ENCODE data around the gene EIF2S2.

DNA sequence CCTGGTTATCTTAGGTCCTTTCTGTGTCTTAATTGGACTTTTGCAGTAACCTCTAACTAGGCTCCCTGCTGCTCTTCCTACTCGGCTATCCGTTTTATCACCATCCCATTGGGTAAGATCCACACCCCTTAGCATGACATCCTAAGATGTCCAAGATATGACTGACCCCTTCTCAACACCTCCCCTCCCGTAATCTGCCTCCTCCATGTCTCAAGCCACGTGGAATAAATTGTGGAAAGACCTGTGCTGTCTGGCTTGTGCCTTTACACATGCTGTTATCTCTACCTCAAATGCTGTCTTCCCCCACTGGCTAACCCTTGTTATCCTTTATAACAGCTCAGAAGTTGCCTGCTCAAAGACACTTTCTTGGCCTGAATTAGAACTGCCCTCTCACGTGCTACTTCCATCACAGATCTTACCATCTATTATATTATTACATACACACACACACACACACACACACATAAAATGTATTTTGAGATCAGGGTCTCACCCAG, 26.5 kb downstream of the EIF2S2 start:
- no peak for TF ChIP-seq YY2 (tag by site-specific recombination; IDR thresholded peaks at IDR 0.05)
- no peak for TF ChIP-seq ZNF558 (tag by site-specific recombination; IDR thresholded peaks at IDR 0.05)
- TF ChIP-seq, protein P1, sequence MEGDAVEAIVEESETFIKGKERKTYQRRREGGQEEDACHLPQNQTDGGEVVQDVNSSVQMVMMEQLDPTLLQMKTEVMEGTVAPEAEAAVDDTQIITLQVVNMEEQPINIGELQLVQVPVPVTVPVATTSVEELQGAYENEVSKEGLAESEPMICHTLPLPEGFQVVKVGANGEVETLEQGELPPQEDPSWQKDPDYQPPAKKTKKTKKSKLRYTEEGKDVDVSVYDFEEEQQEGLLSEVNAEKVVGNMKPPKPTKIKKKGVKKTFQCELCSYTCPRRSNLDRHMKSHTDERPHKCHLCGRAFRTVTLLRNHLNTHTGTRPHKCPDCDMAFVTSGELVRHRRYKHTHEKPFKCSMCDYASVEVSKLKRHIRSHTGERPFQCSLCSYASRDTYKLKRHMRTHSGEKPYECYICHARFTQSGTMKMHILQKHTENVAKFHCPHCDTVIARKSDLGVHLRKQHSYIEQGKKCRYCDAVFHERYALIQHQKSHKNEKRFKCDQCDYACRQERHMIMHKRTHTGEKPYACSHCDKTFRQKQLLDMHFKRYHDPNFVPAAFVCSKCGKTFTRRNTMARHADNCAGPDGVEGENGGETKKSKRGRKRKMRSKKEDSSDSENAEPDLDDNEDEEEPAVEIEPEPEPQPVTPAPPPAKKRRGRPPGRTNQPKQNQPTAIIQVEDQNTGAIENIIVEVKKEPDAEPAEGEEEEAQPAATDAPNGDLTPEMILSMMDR (tag by site-specific recombination; IDR thresholded peaks at IDR 0.05) = no peak
- TF ChIP-seq, protein P2, sequence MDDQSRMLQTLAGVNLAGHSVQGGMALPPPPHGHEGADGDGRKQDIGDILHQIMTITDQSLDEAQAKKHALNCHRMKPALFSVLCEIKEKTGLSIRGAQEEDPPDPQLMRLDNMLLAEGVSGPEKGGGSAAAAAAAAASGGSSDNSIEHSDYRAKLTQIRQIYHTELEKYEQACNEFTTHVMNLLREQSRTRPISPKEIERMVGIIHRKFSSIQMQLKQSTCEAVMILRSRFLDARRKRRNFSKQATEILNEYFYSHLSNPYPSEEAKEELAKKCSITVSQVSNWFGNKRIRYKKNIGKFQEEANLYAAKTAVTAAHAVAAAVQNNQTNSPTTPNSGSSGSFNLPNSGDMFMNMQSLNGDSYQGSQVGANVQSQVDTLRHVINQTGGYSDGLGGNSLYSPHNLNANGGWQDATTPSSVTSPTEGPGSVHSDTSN (CRISPR knock-in tag; IDR thresholded peaks at IDR 0.05) = no peak
- TF ChIP-seq, protein P3, sequence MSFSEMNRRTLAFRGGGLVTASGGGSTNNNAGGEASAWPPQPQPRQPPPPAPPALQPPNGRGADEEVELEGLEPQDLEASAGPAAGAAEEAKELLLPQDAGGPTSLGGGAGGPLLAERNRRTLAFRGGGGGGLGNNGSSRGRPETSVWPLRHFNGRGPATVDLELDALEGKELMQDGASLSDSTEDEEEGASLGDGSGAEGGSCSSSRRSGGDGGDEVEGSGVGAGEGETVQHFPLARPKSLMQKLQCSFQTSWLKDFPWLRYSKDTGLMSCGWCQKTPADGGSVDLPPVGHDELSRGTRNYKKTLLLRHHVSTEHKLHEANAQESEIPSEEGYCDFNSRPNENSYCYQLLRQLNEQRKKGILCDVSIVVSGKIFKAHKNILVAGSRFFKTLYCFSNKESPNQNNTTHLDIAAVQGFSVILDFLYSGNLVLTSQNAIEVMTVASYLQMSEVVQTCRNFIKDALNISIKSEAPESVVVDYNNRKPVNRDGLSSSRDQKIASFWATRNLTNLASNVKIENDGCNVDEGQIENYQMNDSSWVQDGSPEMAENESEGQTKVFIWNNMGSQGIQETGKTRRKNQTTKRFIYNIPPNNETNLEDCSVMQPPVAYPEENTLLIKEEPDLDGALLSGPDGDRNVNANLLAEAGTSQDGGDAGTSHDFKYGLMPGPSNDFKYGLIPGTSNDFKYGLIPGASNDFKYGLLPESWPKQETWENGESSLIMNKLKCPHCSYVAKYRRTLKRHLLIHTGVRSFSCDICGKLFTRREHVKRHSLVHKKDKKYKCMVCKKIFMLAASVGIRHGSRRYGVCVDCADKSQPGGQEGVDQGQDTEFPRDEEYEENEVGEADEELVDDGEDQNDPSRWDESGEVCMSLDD (tag by site-specific recombination; IDR thresholded peaks at IDR 0.05) = no peak
- TF ChIP-seq, protein P4, sequence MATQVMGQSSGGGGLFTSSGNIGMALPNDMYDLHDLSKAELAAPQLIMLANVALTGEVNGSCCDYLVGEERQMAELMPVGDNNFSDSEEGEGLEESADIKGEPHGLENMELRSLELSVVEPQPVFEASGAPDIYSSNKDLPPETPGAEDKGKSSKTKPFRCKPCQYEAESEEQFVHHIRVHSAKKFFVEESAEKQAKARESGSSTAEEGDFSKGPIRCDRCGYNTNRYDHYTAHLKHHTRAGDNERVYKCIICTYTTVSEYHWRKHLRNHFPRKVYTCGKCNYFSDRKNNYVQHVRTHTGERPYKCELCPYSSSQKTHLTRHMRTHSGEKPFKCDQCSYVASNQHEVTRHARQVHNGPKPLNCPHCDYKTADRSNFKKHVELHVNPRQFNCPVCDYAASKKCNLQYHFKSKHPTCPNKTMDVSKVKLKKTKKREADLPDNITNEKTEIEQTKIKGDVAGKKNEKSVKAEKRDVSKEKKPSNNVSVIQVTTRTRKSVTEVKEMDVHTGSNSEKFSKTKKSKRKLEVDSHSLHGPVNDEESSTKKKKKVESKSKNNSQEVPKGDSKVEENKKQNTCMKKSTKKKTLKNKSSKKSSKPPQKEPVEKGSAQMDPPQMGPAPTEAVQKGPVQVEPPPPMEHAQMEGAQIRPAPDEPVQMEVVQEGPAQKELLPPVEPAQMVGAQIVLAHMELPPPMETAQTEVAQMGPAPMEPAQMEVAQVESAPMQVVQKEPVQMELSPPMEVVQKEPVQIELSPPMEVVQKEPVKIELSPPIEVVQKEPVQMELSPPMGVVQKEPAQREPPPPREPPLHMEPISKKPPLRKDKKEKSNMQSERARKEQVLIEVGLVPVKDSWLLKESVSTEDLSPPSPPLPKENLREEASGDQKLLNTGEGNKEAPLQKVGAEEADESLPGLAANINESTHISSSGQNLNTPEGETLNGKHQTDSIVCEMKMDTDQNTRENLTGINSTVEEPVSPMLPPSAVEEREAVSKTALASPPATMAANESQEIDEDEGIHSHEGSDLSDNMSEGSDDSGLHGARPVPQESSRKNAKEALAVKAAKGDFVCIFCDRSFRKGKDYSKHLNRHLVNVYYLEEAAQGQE (tag by site-specific recombination; IDR thresholded peaks at IDR 0.05) = no peak
- TF ChIP-seq ZNF585B (tag by site-specific recombination; IDR thresholded peaks at IDR 0.05) = no peak
- TF ChIP-seq ZNF138 (tag by site-specific recombination; IDR thresholded peaks at IDR 0.05; ENCODE audit: borderline replicate concordance) = no peak
- TF ChIP-seq ZNF311 (tag by site-specific recombination; IDR thresholded peaks at IDR 0.05; ENCODE audit: borderline replicate concordance) = no peak
- no peak for TF ChIP-seq ZNF350 (tag by site-specific recombination; IDR thresholded peaks at IDR 0.05)
- no peak for TF ChIP-seq KLF16 (tag by site-specific recombination; IDR thresholded peaks at IDR 0.05)
- TF ChIP-seq, protein P5, sequence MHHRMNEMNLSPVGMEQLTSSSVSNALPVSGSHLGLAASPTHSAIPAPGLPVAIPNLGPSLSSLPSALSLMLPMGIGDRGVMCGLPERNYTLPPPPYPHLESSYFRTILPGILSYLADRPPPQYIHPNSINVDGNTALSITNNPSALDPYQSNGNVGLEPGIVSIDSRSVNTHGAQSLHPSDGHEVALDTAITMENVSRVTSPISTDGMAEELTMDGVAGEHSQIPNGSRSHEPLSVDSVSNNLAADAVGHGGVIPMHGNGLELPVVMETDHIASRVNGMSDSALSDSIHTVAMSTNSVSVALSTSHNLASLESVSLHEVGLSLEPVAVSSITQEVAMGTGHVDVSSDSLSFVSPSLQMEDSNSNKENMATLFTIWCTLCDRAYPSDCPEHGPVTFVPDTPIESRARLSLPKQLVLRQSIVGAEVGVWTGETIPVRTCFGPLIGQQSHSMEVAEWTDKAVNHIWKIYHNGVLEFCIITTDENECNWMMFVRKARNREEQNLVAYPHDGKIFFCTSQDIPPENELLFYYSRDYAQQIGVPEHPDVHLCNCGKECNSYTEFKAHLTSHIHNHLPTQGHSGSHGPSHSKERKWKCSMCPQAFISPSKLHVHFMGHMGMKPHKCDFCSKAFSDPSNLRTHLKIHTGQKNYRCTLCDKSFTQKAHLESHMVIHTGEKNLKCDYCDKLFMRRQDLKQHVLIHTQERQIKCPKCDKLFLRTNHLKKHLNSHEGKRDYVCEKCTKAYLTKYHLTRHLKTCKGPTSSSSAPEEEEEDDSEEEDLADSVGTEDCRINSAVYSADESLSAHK (tag by site-specific recombination; IDR thresholded peaks at IDR 0.05) = no peak
- no peak for TF ChIP-seq ZNF416 (tag by site-specific recombination; IDR thresholded peaks at IDR 0.05)
- TF ChIP-seq ZNF544 (tag by site-specific recombination; IDR thresholded peaks at IDR 0.05) = no peak

All from HEK293 (cell line).